ENCODE results near the gene GMNC.

DNA sequence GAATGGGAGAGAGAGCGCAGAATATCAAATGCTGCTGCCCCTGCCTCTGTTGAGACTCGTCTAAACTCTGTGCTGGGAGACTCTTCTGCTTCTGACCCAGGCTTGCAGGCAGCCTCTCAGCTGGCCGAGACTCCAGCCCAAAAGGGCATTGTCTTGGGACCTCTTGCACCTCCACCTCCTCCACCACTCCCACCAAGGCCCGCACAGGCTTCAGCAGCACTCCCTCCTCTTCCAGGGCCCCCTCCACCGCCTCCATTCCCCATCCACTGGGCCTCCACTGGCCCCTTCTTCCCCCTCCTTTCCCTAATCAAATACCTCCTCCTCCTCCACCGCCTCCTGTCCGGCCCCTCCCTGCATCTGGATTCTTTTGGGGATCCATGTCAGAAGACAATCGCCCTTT lies 31.3 kb downstream of the GMNC start:
- TF ChIP-seq POLR2A (IDR thresholded peaks at IDR 0.05): no peak
- TF ChIP-seq, protein P1, sequence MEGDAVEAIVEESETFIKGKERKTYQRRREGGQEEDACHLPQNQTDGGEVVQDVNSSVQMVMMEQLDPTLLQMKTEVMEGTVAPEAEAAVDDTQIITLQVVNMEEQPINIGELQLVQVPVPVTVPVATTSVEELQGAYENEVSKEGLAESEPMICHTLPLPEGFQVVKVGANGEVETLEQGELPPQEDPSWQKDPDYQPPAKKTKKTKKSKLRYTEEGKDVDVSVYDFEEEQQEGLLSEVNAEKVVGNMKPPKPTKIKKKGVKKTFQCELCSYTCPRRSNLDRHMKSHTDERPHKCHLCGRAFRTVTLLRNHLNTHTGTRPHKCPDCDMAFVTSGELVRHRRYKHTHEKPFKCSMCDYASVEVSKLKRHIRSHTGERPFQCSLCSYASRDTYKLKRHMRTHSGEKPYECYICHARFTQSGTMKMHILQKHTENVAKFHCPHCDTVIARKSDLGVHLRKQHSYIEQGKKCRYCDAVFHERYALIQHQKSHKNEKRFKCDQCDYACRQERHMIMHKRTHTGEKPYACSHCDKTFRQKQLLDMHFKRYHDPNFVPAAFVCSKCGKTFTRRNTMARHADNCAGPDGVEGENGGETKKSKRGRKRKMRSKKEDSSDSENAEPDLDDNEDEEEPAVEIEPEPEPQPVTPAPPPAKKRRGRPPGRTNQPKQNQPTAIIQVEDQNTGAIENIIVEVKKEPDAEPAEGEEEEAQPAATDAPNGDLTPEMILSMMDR (IDR thresholded peaks at IDR 0.05): no peak

Measured in upper lobe of left lung (tissue), 4 donors.